ENCODE measurements around the gene TDRD10. TPM values are rescaled to one million over a fixed set of nuclear protein-coding genes. Genes with fewer than 3 reads are reported as not detected.
A peak's percentile ranks its signal among the peaks of the same experiment; 100 is the strongest.

The TDRD10 gene
- total and polyA plus RNA-seq, 2 of the 8 experiments (the other 6 are each of a cell fraction or from before 2014, with no cell fraction given), result 0.15 to 0.27 TPM

DNA sequence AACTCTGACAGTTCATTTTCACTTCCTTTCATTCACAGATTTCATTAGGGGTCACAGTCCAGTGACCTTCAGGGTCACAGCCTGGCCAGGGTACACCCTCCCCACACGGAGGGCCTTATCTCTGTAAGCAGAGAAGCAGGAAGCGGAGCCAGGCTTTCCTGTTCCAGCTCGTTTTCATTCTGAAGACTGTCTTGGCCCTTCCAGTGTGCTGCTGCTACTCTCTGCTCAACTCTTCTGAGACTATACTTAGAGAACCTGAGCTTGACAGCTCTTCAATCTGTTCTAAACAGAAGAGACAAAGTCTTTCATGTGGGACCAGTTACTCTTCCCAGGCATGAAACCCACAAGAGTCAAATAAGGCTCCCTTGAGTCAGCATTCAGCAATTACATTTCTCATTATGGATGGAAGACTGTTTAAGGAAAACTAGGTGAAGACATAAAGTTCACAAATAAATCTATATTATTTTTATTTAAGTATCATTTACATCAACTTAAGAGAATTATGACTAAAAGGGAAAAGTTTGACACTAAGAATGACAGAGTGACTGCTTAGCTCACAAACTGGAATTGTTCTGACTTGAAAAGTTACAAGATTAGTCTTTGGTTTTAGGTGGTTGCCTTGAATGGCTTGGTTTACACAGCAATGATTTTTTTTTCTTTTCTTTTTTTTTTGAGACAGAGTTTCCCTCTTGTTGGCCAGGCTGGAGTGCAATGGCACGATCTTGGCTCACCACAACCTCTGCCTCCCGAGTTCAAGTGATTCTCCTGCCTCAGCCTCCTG, 4.8 kb upstream of the TDRD10 start:
- no peak for FAIRE-seq
- H3K23ac ChIP-seq (ENCODE audit: insufficient read length), result no peak overlapping the region
- H3K9me3 ChIP-seq (ENCODE audit: insufficient read depth in 2 of 2, low read depth in 1 of 2, low read length in 1 of 2), result no peaks in the 10 kb centered on the region
- no peak overlapping the region for H2BK5ac ChIP-seq (ENCODE audit: low read depth, low read length)
- H2AK5ac ChIP-seq (ENCODE audit: low read depth, low read length), result no peak overlapping the region
- no peak overlapping the region for H2BK15ac ChIP-seq (ENCODE audit: low read length)
- no peak overlapping the region for H3K9ac ChIP-seq (replicated peaks in 1 of 4; ENCODE audit: extremely low read depth in 1 of 4, low read depth in 3 of 4, low read length in 3 of 4)
- no peak overlapping the region for H4K5ac ChIP-seq (ENCODE audit: insufficient read length, low read depth, low read length)
- no peaks in the 10 kb centered on the region for H4K20me1 ChIP-seq (replicated peaks in 1 of 2; ENCODE audit: control insufficient read depth in 1 of 2, insufficient read depth in 2 of 2, low read length in 2 of 2)
- no peak overlapping the region for H2BK20ac ChIP-seq (ENCODE audit: low read length)
- TF ChIP-seq POU5F1 (IDR thresholded peaks at IDR 0.05; ENCODE audit: low read depth, low read length) (no peak), KDM4A (IDR thresholded peaks at IDR 0.05; ENCODE audit: low read depth, low read length, severe bottlenecking) (no peak), TAF1 (IDR thresholded peaks at IDR 0.05; ENCODE audit: low read depth, low read length) (no peak), EP300 (IDR thresholded peaks at IDR 0.05; ENCODE audit: borderline replicate concordance in 1 of 2, low read depth in 2 of 2, low read length in 2 of 2) (no peak), GTF2F1 (IDR thresholded peaks at IDR 0.05; ENCODE audit: borderline replicate concordance, low read depth, low read length) (no peak), SP2 (IDR thresholded peaks at IDR 0.05; ENCODE audit: low read length) (no peak), RXRA (IDR thresholded peaks at IDR 0.05; ENCODE audit: insufficient read depth, low read depth, low read length) (no peak), HDAC2 (IDR thresholded peaks at IDR 0.05; ENCODE audit: borderline replicate concordance in 1 of 2, low read depth in 2 of 2, low read length in 2 of 2) (no peak), TBP (IDR thresholded peaks at IDR 0.05; ENCODE audit: low read depth, low read length) (no peak), CTBP2 (IDR thresholded peaks at IDR 0.05; ENCODE audit: borderline replicate concordance, insufficient read depth, insufficient read length, low read length) (no peak), CEBPB (IDR thresholded peaks at IDR 0.05; ENCODE audit: low read depth, low read length) (no peak), BCL11A (IDR thresholded peaks at IDR 0.05; ENCODE audit: low read depth in 2 of 2, low read length in 2 of 2) (no peak)
- H3K36me3 ChIP-seq (ENCODE audit: control insufficient read depth in 2 of 4, insufficient read depth in 4 of 4, low read length in 3 of 4), result peaks cover 0 to 5% (median 0%) of the 10 kb centered on the region in 4 experiments; a peak in 2 of 8 replicates
- H3K18ac ChIP-seq (ENCODE audit: extremely low read depth, low read length), result no peak overlapping the region
- POLR2A ChIA-PET (ENCODE audit: partially characterized antibody), result no interaction called here
- no peak overlapping the region for H2BK12ac ChIP-seq (ENCODE audit: low read depth, low read length)
- H3K27ac ChIP-seq (ENCODE audit: low read depth, low read length), result no peak overlapping the region
- no peak overlapping the region for H3K56ac ChIP-seq (replicated peaks; ENCODE audit: insufficient read length, low read depth, low read length)
- H3K4me3 ChIP-seq (ENCODE audit: extremely low read depth in 1 of 4, insufficient read depth in 2 of 4, low read depth in 3 of 4, low read length in 4 of 4), result no peak overlapping the region
- H3K14ac ChIP-seq (ENCODE audit: insufficient read length), result no peak overlapping the region
- H3K27me3 ChIP-seq (replicated peaks in 1 of 4; ENCODE audit: control insufficient read depth in 3 of 4, extremely low read depth in 1 of 4, insufficient read depth in 3 of 4, low read length in 3 of 4), result peaks cover 24 to 38% (median 31%) of the 10 kb centered on the region in 4 experiments
- no peak for DNase-seq (ENCODE audit: low read depth in 1 of 2, low spot score in 2 of 2)
- H3K79me2 ChIP-seq (ENCODE audit: control insufficient read depth in 1 of 2, insufficient read depth in 2 of 2, low read length in 2 of 2), result no peaks in the 10 kb centered on the region
- no peak overlapping the region for H3K4ac ChIP-seq (replicated peaks; ENCODE audit: insufficient read length, low read depth, low read length)
- WGBS, 2 experiments (ENCODE audit: extremely low coverage in 1 of 2, insufficient coverage in 1 of 2, insufficient read length in 1 of 2, insufficient replicate concordance in 2 of 2, low coverage in 1 of 2, low lambda C conversion rate in 2 of 2, missing lambda C conversion rate in 1 of 2), result 79% methylated on average over 5 of the region's 5 CpGs; no CpG with 5 or more reads in 1 of the 2 experiments
- peaks cover 4% of the 10 kb centered on the region; the same call in 1 of the 2 replicates for H3K23me2 ChIP-seq (ENCODE audit: low read depth, low read length)
- H3K4me2 ChIP-seq (ENCODE audit: insufficient read depth in 1 of 2, low read depth in 2 of 2, low read length in 2 of 2), result no peak overlapping the region
- no peak overlapping the region for H4K8ac ChIP-seq (ENCODE audit: extremely low read depth, insufficient read depth, low read length)
- H2BK120ac ChIP-seq (replicated peaks; ENCODE audit: low read depth, low read length), result no peak overlapping the region
- H2AFZ ChIP-seq (ENCODE audit: low read length), result peak overlapping the region; percentile 78; the same call in 1 of the 2 replicates
- CTCF ChIA-PET (ENCODE audit: partially characterized antibody), result interaction anchor here (1.0 to 1.6 kb wide), 4 partner anchors 10 to 49 kb away, joined by 3 to 4 read pairs (median 4); no protein-coding TSS in a partner anchor
- H3K4me1 ChIP-seq (replicated peaks in 1 of 4; ENCODE audit: control insufficient read depth in 3 of 4, insufficient read depth in 4 of 4, low read length in 3 of 4), result peaks cover 0 to 7% (median 1%) of the 10 kb centered on the region in 4 experiments; a peak in 2 of 7 replicates
- no peak overlapping the region for H4K91ac ChIP-seq (replicated peaks; ENCODE audit: insufficient read length, low read length)
- no peaks in the 10 kb centered on the region for H3K79me1 ChIP-seq (ENCODE audit: low read depth, low read length)

Measured in H1 (cell line).